Stomach (tissue), 4 donors: ENCODE data around the gene TMEM131.

ENCODE experiments used
- EP300 ChIP-seq: sonication (generic); formaldehyde crosslinking; IDR thresholded peaks from one replicate; pipeline ENCODE4 v1.6.1; 2017; ENCODE audit warnings: antibody characterized with exemption
- POLR2A ChIP-seq, 4 donors: fragments of 450-650 bp; IDR thresholded peaks; one replicate each; pipeline ENCODE4 v1.6.1; 2016; ENCODE audit warnings: antibody characterized with exemption in 4 of 4, control low read depth in 2 of 4, mild to moderate bottlenecking in 1 of 4, moderate library complexity in 1 of 4
- POLR2AphosphoS5 ChIP-seq, 3 donors: sonication (generic); formaldehyde crosslinking; IDR thresholded peaks; one replicate each; pipeline ENCODE4 v1.6.1; 2016; ENCODE audit warnings: antibody characterized with exemption in 3 of 3
- TF ChIP-seq, protein P1 (sequence below), 7 experiments: fragments of 450-650 bp in 4 of 7; fragments of 200-600 bp in 3 of 7; sonication (generic) in 3 of 7; IDR thresholded peaks; one replicate each; pipeline ENCODE4 v1.5.1; 2016 to 2019; ENCODE audit warnings: antibody characterized with exemption in 7 of 7, control low read depth in 2 of 7, mild to moderate bottlenecking in 1 of 7

DNA sequence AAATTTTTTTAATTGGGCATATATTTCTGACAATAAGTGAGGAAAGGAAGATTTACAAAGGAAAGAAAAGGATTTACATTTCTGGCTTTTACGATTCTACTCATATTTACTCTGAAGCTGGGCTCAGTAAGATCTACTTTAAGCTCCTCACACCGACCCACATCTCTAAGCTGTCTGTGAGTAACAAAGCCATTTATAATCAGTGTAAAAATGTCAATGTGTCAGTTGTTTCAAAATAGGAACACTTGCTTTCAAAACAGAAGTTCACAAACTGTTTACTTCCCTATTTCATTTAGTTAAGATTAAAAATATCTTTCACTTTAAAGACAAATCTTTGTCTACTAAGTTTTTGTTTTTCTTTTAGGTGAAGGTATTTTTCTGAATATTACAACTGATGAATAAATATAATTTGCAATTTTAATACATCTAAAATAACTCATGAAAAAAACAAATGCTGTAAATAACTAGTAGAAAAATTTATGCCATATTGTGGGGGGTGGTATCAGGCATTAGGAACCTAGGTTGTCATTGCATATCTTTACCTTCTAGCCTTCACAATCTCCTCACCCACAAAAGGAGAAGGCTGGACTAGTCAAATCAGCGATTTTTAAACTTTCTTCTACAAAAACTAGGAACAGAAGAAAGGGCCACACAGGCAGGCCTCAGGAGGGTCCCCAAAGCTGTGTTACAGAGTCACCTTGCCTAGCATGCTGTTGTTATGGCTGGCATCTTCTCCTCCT is 64.5 kb downstream of the TMEM131 start:
- TF ChIP-seq, protein P1, sequence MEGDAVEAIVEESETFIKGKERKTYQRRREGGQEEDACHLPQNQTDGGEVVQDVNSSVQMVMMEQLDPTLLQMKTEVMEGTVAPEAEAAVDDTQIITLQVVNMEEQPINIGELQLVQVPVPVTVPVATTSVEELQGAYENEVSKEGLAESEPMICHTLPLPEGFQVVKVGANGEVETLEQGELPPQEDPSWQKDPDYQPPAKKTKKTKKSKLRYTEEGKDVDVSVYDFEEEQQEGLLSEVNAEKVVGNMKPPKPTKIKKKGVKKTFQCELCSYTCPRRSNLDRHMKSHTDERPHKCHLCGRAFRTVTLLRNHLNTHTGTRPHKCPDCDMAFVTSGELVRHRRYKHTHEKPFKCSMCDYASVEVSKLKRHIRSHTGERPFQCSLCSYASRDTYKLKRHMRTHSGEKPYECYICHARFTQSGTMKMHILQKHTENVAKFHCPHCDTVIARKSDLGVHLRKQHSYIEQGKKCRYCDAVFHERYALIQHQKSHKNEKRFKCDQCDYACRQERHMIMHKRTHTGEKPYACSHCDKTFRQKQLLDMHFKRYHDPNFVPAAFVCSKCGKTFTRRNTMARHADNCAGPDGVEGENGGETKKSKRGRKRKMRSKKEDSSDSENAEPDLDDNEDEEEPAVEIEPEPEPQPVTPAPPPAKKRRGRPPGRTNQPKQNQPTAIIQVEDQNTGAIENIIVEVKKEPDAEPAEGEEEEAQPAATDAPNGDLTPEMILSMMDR (IDR thresholded peaks at IDR 0.05): no peak
- TF ChIP-seq POLR2AphosphoS5 (IDR thresholded peaks at IDR 0.05) (no peak), POLR2A (IDR thresholded peaks at IDR 0.05) (no peak), EP300 (no peak)
